A549 (cell line): ENCODE results near the gene IPO4. TPM values are rescaled to one million over a fixed set of nuclear protein-coding genes. Genes with fewer than 3 reads are reported as not detected.

Experiments
- ATAC-seq, 2 experiments: fragments of 200-7000 bp in 1 of 2; fragments of >200 bp in 1 of 2; cut with Nextera tagmentation in 1 of 2; cut with Tn5 transposase in 1 of 2; 3 replicates each; pipeline versions ENCODE4 v1.8.0 to v1.9.1; 2018 to 2020; ENCODE audit warnings: mild to moderate bottlenecking in 1 of 2, moderate library complexity in 1 of 2
- CTCF ChIA-PET: fragments of 300-600 bp; sonication (Branson Sonifier 250); formaldehyde crosslinking; extraction: SDS; loops from one replicate; lab custom pipeline; 2021; ENCODE audit warnings: antibody characterized with exemption, inconsistent platforms; lab: Yijun Ruan, JAX
- POLR2A ChIA-PET: fragments of 350-600 bp; formaldehyde crosslinking; extraction: SDS; loops from one replicate; lab custom pipeline; 2021; ENCODE audit warnings: antibody characterized with exemption, inconsistent platforms; lab: Yijun Ruan, JAX
- DNase-seq, 2 experiments: peaks; one replicate each; pipeline versions ENCODE4 v3.0.0 to v3.0.0-alpha.2; 2011 to 2016; ENCODE audit warnings: low read depth in 1 of 2, low spot score in 1 of 2
- FAIRE-seq: peaks from 2 replicates; lab custom pipeline; 2011; peaks lifted over from hg19 to GRCh38; lab: Jason Lieb, UNC
- H3K27ac ChIP-seq, 2 experiments: fragments of >200 bp; sonication (Bioruptor Twin); formaldehyde crosslinking; 3 replicates each; pipeline ENCODE4 v1.5.1; 2016 to 2017
- H3K4me1 ChIP-seq: fragments of >200 bp; sonication (Bioruptor Twin); formaldehyde crosslinking; 3 replicates; pipeline ENCODE4 v1.6.1; 2016
- H3K4me2 ChIP-seq: fragments of >200 bp; sonication (Bioruptor Twin); formaldehyde crosslinking; 3 replicates; pipeline ENCODE4 v1.6.1; 2016
- H3K4me3 ChIP-seq: fragments of >200 bp; sonication (Bioruptor Twin); formaldehyde crosslinking; 3 replicates; pipeline ENCODE4 v1.5.1; 2016
- H3K9me3 ChIP-seq: fragments of >200 bp; sonication (Bioruptor Twin); formaldehyde crosslinking; 3 replicates; pipeline ENCODE4 v1.6.1; 2016
- CEBPB ChIP-seq, 2 experiments: fragments of >200 bp in 1 of 2; sonication (Bioruptor Twin) in 1 of 2; formaldehyde crosslinking in 1 of 2; IDR thresholded peaks; 2 replicates each; pipeline ENCODE4 v1.6.1; 2012 to 2016
- EHF ChIP-seq: fragments of 250-450 bp; sonication (Bioruptor Pico); IDR thresholded peaks from 2 replicates; pipeline ENCODE4 v1.5.0; 2020; ENCODE audit warnings: mild to moderate bottlenecking
- FOSB ChIP-seq: fragments of 250-450 bp; sonication (Bioruptor Pico); IDR thresholded peaks from 2 replicates; pipeline ENCODE4 v1.5.0; 2020; ENCODE audit warnings: mild to moderate bottlenecking, moderate library complexity
- FOSL2 ChIP-seq, 2 experiments: fragments of 450-650 bp in 1 of 2; fragments of >200 bp in 1 of 2; sonication (Bioruptor Twin) in 1 of 2; formaldehyde crosslinking; IDR thresholded peaks; 2 replicates each; pipeline versions ENCODE4 v1.5.0 to v1.6.1; 2016 to 2020; ENCODE audit warnings: mild to moderate bottlenecking in 1 of 2, moderate library complexity in 1 of 2
- HEYL ChIP-seq: fragments of 250-450 bp; sonication (Bioruptor Pico); IDR thresholded peaks from 2 replicates; pipeline ENCODE4 v1.8.0; 2021; ENCODE audit warnings: mild to moderate bottlenecking, moderate library complexity
- JUNB ChIP-seq: fragments of >200 bp; sonication (Bioruptor Twin); formaldehyde crosslinking; IDR thresholded peaks from 2 replicates; pipeline ENCODE4 v1.6.1; 2016
- NPAS2 ChIP-seq: fragments of 250-450 bp; sonication (Bioruptor Pico); IDR thresholded peaks from 2 replicates; pipeline ENCODE4 v1.8.0; 2022; ENCODE audit warnings: mild to moderate bottlenecking, moderate library complexity, borderline replicate concordance
- PHF8 ChIP-seq: fragments of 200-600 bp; sonication (generic); IDR thresholded peaks from 2 replicates; pipeline ENCODE4 v1.6.1; 2016; ENCODE audit warnings: low read depth, mild to moderate bottlenecking, antibody characterized with exemption, moderate library complexity, borderline replicate concordance
- RARB ChIP-seq: fragments of 250-450 bp; sonication (Bioruptor Pico); IDR thresholded peaks from 2 replicates; pipeline ENCODE4 v1.8.0; 2021; ENCODE audit warnings: mild to moderate bottlenecking, moderate library complexity
- REST ChIP-seq: fragments of 200-600 bp; sonication (generic); IDR thresholded peaks from 2 replicates; pipeline ENCODE4 v1.6.1; 2016; ENCODE audit warnings: antibody characterized with exemption, mild to moderate bottlenecking, moderate library complexity
- ZFP36 ChIP-seq: fragments of 450-650 bp; IDR thresholded peaks from 2 replicates; pipeline ENCODE4 v1.6.1; 2014; ENCODE audit warnings: borderline replicate concordance; ENCODE audit not compliant: partially characterized antibody
- ZNF302 ChIP-seq: fragments of 250-450 bp; sonication (Bioruptor Pico); IDR thresholded peaks from 2 replicates; pipeline ENCODE4 v1.9.0; 2021; ENCODE audit warnings: inconsistent platforms, mild to moderate bottlenecking, moderate library complexity
- WGBS: methylation state at CpG from one replicate; pipeline ENCODE4 v1.1.6; 2017; ENCODE audit errors: missing lambda C conversion rate; 5-methylcytosine and 5-hydroxymethylcytosine counted together
- polyA plus RNA-seq, 4 experiments: library from polyadenylated mRNA; depleted of rRNA in 3 of 4; stranded (reverse); fragments of >200 nt; fragmentation: RNase III in 1 of 4; extraction: RNeasy Plus Mini Kit Qiagen cat#74134 plus additional on column Dnase treatment in 1 of 4; gene quantifications; 2 replicates in 3 of 4; 3 replicates in 1 of 4; pipeline ENCODE4 v1.2.3, GENCODE V29; 2011 to 2017
- TF ChIP-seq, protein P1 (sequence below): IDR thresholded peaks from 2 replicates; pipeline ENCODE4 v1.6.1; 2012

The IPO4 gene
- polyA plus RNA-seq, 2 of the 4 experiments (the other 2 are of a cell fraction), result 37.1 to 91.7 TPM

GRCh38 chr14:24171422-24172260 is 17.0 kb downstream of the IPO4 start, which contains the start of gene REC8:
TSS of gene REC8 (plus strand) at chr14:24172080. CDS start at chr14:24172553, 473 bp downstream.
- DNase-seq (no peak), ATAC-seq (no peak), FAIRE-seq (no peak)
- no peak for TF ChIP-seq FOSL2 (IDR thresholded peaks at IDR 0.05)
- no peak for TF ChIP-seq FOSL2 (CRISPR knock-in tag; IDR thresholded peaks at IDR 0.05)
- TF ChIP-seq HEYL, result no peak
- no peak for TF ChIP-seq REST
- TF ChIP-seq FOSB (CRISPR knock-in tag), result no peak
- TF ChIP-seq, protein P1, sequence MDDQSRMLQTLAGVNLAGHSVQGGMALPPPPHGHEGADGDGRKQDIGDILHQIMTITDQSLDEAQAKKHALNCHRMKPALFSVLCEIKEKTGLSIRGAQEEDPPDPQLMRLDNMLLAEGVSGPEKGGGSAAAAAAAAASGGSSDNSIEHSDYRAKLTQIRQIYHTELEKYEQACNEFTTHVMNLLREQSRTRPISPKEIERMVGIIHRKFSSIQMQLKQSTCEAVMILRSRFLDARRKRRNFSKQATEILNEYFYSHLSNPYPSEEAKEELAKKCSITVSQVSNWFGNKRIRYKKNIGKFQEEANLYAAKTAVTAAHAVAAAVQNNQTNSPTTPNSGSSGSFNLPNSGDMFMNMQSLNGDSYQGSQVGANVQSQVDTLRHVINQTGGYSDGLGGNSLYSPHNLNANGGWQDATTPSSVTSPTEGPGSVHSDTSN, result no peak
- TF ChIP-seq PHF8, result no peak
- TF ChIP-seq EHF (CRISPR knock-in tag), result no peak
- no peak for TF ChIP-seq NPAS2
- TF ChIP-seq CEBPB (IDR thresholded peaks at IDR 0.05), result no peak
- no peak for TF ChIP-seq RARB
- no peaks in the 10 kb centered on the region for H3K9me3 ChIP-seq
- H3K27ac ChIP-seq, result no peak within 1 kb of the TSS
- H3K4me1 ChIP-seq, result no peaks in the 10 kb centered on the region
- ChIA-PET CTCF (interaction anchor here (1.0 to 3.6 kb wide), 5 partner anchors 8 to 14 kb away, joined by 4 to 14 read pairs (median 5); partner anchors contain the start of gene IRF9), POLR2A (interaction anchor here (1.2 to 1.6 kb wide), 2 partner anchors 11 to 17 kb away, joined by 4 read pairs; partner anchors contain the start of genes IPO4 and IRF9)
- H3K4me3 ChIP-seq, result no peak within 1 kb of the TSS
- WGBS, result 95% methylated on average over 50 of the region's 63 CpGs
- no peak within 1 kb of the TSS for H3K4me2 ChIP-seq

DNA sequence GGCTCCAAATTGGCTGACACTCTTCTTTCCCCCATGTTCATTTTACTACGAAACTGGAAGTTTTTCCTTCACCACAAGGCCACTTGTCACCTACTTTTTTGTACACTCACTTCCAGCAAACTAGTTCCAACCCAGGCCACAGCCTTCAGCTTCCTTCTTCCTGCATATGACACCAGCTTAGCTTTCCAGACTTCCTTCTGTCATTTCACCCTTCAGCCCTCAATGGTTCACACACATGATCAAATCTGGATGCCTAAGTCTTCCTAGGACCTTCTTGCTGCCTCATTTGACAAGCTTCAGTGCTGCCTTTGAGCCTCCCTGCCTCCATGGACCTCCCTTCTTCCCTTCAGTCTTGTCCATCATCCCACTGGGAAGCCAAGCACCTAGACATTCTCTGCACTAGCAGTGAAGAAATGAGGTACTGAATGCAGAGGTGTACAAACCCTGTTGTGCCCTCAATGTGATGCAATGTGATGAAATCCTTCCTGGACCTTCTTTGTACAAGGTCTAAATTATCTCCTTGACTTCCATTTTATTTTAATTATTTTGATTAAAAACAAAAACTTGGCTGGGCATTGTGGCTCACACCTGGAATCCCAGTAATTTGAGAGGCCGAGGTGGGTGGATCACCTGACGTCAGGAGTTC is 21.0 kb downstream of the IPO4 start:
- 93% methylated on average over 3 of the region's 3 CpGs for WGBS
- Histone ChIP-seq H3K4me2 (no peak overlapping the region), H3K4me1 (no peaks in the 10 kb centered on the region), H3K27ac (peak overlapping the region in 1 of 2 experiments; percentile 53; a peak in 1 of 6 replicates), H3K4me3 (no peak overlapping the region), H3K9me3 (no peaks in the 10 kb centered on the region)
- no peak for ATAC-seq
- ChIA-PET CTCF (interaction anchor here (0.6 to 0.8 kb wide), 2 partner anchors 13 to 32 kb away, joined by 3 to 6 read pairs; no protein-coding TSS in a partner anchor), POLR2A (no interaction called here)
- DNase-seq, result no peak
- no peak for FAIRE-seq
- TF ChIP-seq CEBPB (IDR thresholded peaks at IDR 0.05), result no peak
- TF ChIP-seq, protein P1, result no peak
- TF ChIP-seq ZNF302 (CRISPR knock-in tag), result no peak
- TF ChIP-seq JUNB, result no peak
- no peak for TF ChIP-seq NPAS2
- TF ChIP-seq RARB, result no peak
- TF ChIP-seq ZFP36, result no peak
- TF ChIP-seq, all 56 proteins: peak for 0
